HCT116 (cell line): Measurements from ENCODE around the gene ALK. TPM values are rescaled to one million over a fixed set of nuclear protein-coding genes. Genes with fewer than 3 reads are reported as not detected.

Source experiments
- ATAC-seq: fragments of 200-7000 bp; cut with Tn5 transposase; 2 replicates; pipeline ENCODE4 v1.9.1; 2020; ENCODE audit warnings: mild to moderate bottlenecking, moderate library complexity
- BruUV-seq: library from RNA; stranded (reverse); fragments of 400-500 nt; replicated peaks from 2 replicates; lab custom pipeline; 2021; lab: Mats Ljungman, UMichigan
- CTCF ChIA-PET: fragments of 300-600 bp; sonication (Branson Sonifier 250); formaldehyde crosslinking; loops from one replicate; lab custom pipeline; 2021; ENCODE audit warnings: antibody characterized with exemption; lab: Charles Lee
- POLR2A ChIA-PET: fragments of 300-600, 350-600 bp; sonication (Branson Sonifier 250); formaldehyde crosslinking; loops from one replicate; lab custom pipeline; 2021; ENCODE audit warnings: antibody characterized with exemption; lab: Charles Lee
- RAD21 ChIA-PET, 2 experiments: fragments of 300-600 bp; sonication (Branson Sonifier 250); formaldehyde crosslinking; loops; one replicate each; lab custom pipeline; 2023; ENCODE audit warnings: low total read pairs in 2 of 2; ENCODE audit not compliant: uncharacterized antibody in 2 of 2, unreplicated experiment in 2 of 2, low non-redundant PET in 1 of 2; lab: Charles Lee
- DNase-seq: peaks from one replicate; pipeline ENCODE4 v3.0.0-alpha.2; 2010; ENCODE audit warnings: low read depth, low spot score
- H2AFZ ChIP-seq: fragments of 200-600 bp; shearing (Covaris generic), sonication (generic); 2 replicates; pipeline ENCODE4 v1.6.1; 2017; ENCODE audit warnings: low read depth, mixed run types, mixed read lengths, antibody characterized with exemption, low read length; ENCODE audit not compliant: poor library complexity, severe bottlenecking
- H3K27ac ChIP-seq: 2 replicates; pipeline ENCODE4 v1.5.1; 2012; ENCODE audit warnings: low read depth, low read length
- H3K27me3 ChIP-seq: fragments of 200-600 bp; sonication (generic); 2 replicates; pipeline ENCODE4 v1.6.1; 2016; ENCODE audit warnings: mixed run types, low read length, mixed read lengths; ENCODE audit not compliant: insufficient read depth
- H3K36me3 ChIP-seq, 2 experiments: fragments of 200-500 bp in 1 of 2; fragments of 200-600 bp in 1 of 2; sonication (Bioruptor generic) in 1 of 2; sonication (generic) in 1 of 2; 2 replicates each; pipeline versions ENCODE4 v1.5.1 to v1.6.1; 2014 to 2016; ENCODE audit warnings: low read length in 2 of 2, inconsistent platforms in 1 of 2, mixed read lengths in 1 of 2, mixed run types in 1 of 2; ENCODE audit not compliant: insufficient read depth in 2 of 2, control insufficient read depth in 1 of 2
- H3K4me1 ChIP-seq, 2 experiments: fragments of 200-600 bp in 1 of 2; sonication (generic) in 1 of 2; 2 replicates each; pipeline versions ENCODE4 v1.5.1 to v1.6.1; 2012 to 2017; ENCODE audit warnings: low read length in 2 of 2, inconsistent platforms in 1 of 2, mild to moderate bottlenecking in 1 of 2, mixed read lengths in 1 of 2, mixed run types in 1 of 2, moderate library complexity in 1 of 2; ENCODE audit not compliant: insufficient read depth in 2 of 2, control insufficient read depth in 1 of 2
- H3K4me2 ChIP-seq: fragments of 200-600 bp; sonication (generic); 2 replicates; pipeline ENCODE4 v1.6.1; 2017; ENCODE audit warnings: mixed run types, low read length, mixed read lengths
- H3K4me3 ChIP-seq, 2 experiments: fragments of 200-600 bp in 1 of 2; sonication (generic) in 1 of 2; replicated peaks in 1 of 2; 2 replicates each; pipeline ENCODE4 v1.5.1; 2011 to 2016; ENCODE audit warnings: low read length in 2 of 2, control low read depth in 1 of 2, low read depth in 1 of 2, mild to moderate bottlenecking in 1 of 2, mixed read lengths in 1 of 2, mixed run types in 1 of 2
- H3K79me2 ChIP-seq: fragments of 200-600 bp; sonication (generic); 2 replicates; pipeline ENCODE4 v1.6.1; 2017; ENCODE audit warnings: mild to moderate bottlenecking, mixed run types, low read length, moderate library complexity, mixed read lengths; ENCODE audit not compliant: insufficient read depth
- H3K9ac ChIP-seq: fragments of 200-600 bp; sonication (generic); 2 replicates; pipeline ENCODE4 v1.6.1; 2016; ENCODE audit warnings: low read length, mixed read lengths
- H3K9me2 ChIP-seq: fragments of 200-600 bp; sonication (generic), shearing (Covaris generic); 2 replicates; pipeline ENCODE4 v1.6.1; 2017; ENCODE audit warnings: mixed run types, mild to moderate bottlenecking, moderate library complexity; ENCODE audit not compliant: insufficient read depth
- H3K9me3 ChIP-seq, 2 experiments: fragments of 200-500 bp in 1 of 2; fragments of 200-600 bp in 1 of 2; sonication (Bioruptor generic) in 1 of 2; sonication (generic) in 1 of 2; 2 replicates each; pipeline ENCODE4 v1.6.1; 2014 to 2017; ENCODE audit warnings: low read length in 2 of 2, mixed read lengths in 2 of 2, inconsistent platforms in 1 of 2, low read depth in 1 of 2, mild to moderate bottlenecking in 1 of 2, mixed run types in 1 of 2, moderate library complexity in 1 of 2; ENCODE audit not compliant: control insufficient read depth in 1 of 2, insufficient read depth in 1 of 2
- H4K20me1 ChIP-seq: fragments of 200-600 bp; sonication (generic), shearing (Covaris generic); 2 replicates; pipeline ENCODE4 v1.6.1; 2017; ENCODE audit warnings: mixed run types, mild to moderate bottlenecking, moderate library complexity; ENCODE audit not compliant: insufficient read depth
- CEBPB ChIP-seq: IDR thresholded peaks from 2 replicates; pipeline ENCODE4 v1.6.1; 2012; ENCODE audit warnings: low read depth
- EGR1 ChIP-seq: IDR thresholded peaks from 2 replicates; pipeline ENCODE4 v1.6.1; 2012; ENCODE audit warnings: low read depth
- ELF1 ChIP-seq: IDR thresholded peaks from 2 replicates; pipeline ENCODE4 v1.6.1; 2012; ENCODE audit warnings: low read depth, borderline replicate concordance
- FOSL1 ChIP-seq: IDR thresholded peaks from 2 replicates; pipeline ENCODE4 v1.6.1; 2012; ENCODE audit warnings: low read depth
- SRF ChIP-seq: IDR thresholded peaks from 2 replicates; pipeline ENCODE4 v1.6.1; 2012; ENCODE audit warnings: low read depth
- intact Hi-C: fragments of 100-400 bp; cut with micrococcal nuclease; formaldehyde crosslinking; loops from 2 replicates; pipeline ENCODE4 v1.10.0; 2022
- total RNA-seq: library from RNA; stranded (reverse); gene quantifications from one replicate; pipeline ENCODE4 v1.2.1, GENCODE V29; 2021; ENCODE audit not compliant: unreplicated experiment
- TF ChIP-seq, protein P1 (sequence below), 3 experiments: fragments of 200-600 bp in 1 of 3; sonication (generic) in 1 of 3; IDR thresholded peaks in 2 of 3; conservative IDR thresholded peaks in 1 of 3; 2 replicates each; pipeline ENCODE4 v1.5.1; 2012 to 2017; ENCODE audit warnings: low read depth in 2 of 3, low read length in 2 of 3, antibody characterized with exemption in 1 of 3, borderline replicate concordance in 1 of 3, control low read depth in 1 of 3, mild to moderate bottlenecking in 1 of 3, mixed read lengths in 1 of 3, mixed run types in 1 of 3, moderate library complexity in 1 of 3; ENCODE audit not compliant: insufficient read depth in 1 of 3
- TF ChIP-seq, protein P2 (sequence below): IDR thresholded peaks from 2 replicates; pipeline ENCODE4 v1.6.1; 2012; ENCODE audit warnings: low read depth

The ALK gene
- total RNA-seq, 1 experiment from 2014 or later = not detected

- Histone ChIP-seq H2AFZ (no peak overlapping the region), H3K9me3 (no peaks in the 10 kb centered on the region), H3K79me2 (no peaks in the 10 kb centered on the region), H3K27me3 (peaks cover 76% of the 10 kb centered on the region), H3K36me3 (no peaks in the 10 kb centered on the region), H3K4me1 (no peaks in the 10 kb centered on the region), H3K9ac (no peak overlapping the region), H3K4me2 (no peak overlapping the region), H3K4me3 (no peak overlapping the region), H3K9me2 (no peaks in the 10 kb centered on the region), H3K27ac (no peak overlapping the region), H4K20me1 (no peaks in the 10 kb centered on the region)
- intact Hi-C loops = no loop called here
- DNase-seq (no peak), ATAC-seq (no peak)
- ChIA-PET CTCF (no interaction called here), RAD21 (no interaction called here), POLR2A (no interaction called here)
- no peak for TF ChIP-seq EGR1
- TF ChIP-seq, protein P1, sequence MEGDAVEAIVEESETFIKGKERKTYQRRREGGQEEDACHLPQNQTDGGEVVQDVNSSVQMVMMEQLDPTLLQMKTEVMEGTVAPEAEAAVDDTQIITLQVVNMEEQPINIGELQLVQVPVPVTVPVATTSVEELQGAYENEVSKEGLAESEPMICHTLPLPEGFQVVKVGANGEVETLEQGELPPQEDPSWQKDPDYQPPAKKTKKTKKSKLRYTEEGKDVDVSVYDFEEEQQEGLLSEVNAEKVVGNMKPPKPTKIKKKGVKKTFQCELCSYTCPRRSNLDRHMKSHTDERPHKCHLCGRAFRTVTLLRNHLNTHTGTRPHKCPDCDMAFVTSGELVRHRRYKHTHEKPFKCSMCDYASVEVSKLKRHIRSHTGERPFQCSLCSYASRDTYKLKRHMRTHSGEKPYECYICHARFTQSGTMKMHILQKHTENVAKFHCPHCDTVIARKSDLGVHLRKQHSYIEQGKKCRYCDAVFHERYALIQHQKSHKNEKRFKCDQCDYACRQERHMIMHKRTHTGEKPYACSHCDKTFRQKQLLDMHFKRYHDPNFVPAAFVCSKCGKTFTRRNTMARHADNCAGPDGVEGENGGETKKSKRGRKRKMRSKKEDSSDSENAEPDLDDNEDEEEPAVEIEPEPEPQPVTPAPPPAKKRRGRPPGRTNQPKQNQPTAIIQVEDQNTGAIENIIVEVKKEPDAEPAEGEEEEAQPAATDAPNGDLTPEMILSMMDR (IDR thresholded peaks at IDR 0.05 in 2 of 3, conservative IDR thresholded peaks at IDR 0.05 in 1 of 3; ENCODE audit: borderline replicate concordance in 1 of 3, insufficient read depth in 1 of 3, low read depth in 2 of 3, low read length in 2 of 3) = no peak
- TF ChIP-seq CEBPB = no peak
- no peak for TF ChIP-seq ELF1
- TF ChIP-seq FOSL1 = no peak
- TF ChIP-seq SRF = no peak
- TF ChIP-seq, protein P2, sequence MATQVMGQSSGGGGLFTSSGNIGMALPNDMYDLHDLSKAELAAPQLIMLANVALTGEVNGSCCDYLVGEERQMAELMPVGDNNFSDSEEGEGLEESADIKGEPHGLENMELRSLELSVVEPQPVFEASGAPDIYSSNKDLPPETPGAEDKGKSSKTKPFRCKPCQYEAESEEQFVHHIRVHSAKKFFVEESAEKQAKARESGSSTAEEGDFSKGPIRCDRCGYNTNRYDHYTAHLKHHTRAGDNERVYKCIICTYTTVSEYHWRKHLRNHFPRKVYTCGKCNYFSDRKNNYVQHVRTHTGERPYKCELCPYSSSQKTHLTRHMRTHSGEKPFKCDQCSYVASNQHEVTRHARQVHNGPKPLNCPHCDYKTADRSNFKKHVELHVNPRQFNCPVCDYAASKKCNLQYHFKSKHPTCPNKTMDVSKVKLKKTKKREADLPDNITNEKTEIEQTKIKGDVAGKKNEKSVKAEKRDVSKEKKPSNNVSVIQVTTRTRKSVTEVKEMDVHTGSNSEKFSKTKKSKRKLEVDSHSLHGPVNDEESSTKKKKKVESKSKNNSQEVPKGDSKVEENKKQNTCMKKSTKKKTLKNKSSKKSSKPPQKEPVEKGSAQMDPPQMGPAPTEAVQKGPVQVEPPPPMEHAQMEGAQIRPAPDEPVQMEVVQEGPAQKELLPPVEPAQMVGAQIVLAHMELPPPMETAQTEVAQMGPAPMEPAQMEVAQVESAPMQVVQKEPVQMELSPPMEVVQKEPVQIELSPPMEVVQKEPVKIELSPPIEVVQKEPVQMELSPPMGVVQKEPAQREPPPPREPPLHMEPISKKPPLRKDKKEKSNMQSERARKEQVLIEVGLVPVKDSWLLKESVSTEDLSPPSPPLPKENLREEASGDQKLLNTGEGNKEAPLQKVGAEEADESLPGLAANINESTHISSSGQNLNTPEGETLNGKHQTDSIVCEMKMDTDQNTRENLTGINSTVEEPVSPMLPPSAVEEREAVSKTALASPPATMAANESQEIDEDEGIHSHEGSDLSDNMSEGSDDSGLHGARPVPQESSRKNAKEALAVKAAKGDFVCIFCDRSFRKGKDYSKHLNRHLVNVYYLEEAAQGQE = no peak
- BruUV-seq = no TSS peak
Observed at GRCh38 chr2:29420999-29421782, 500.2 kb downstream of the ALK start.
